ENCODE data around the gene SOX11. TPM values are rescaled to one million over a fixed set of nuclear protein-coding genes. Genes with fewer than 3 reads are reported as not detected.
A peak's percentile ranks its signal among the peaks of the same experiment; 100 is the strongest.

SOX11 gene
- total RNA-seq, 1 experiment from 2014 or later, result not detected

GRCh38 chr2:5706717-5707455 is 14.7 kb downstream of the SOX11 start:
- DNase-seq (ENCODE audit: low read depth, low spot score), result no peak
- in situ Hi-C loops (cut with HindIII; ENCODE audit: low pct_unique_long_range_greater_than_20kb, low sequenced_read_pairs), result no loop called here

DNA sequence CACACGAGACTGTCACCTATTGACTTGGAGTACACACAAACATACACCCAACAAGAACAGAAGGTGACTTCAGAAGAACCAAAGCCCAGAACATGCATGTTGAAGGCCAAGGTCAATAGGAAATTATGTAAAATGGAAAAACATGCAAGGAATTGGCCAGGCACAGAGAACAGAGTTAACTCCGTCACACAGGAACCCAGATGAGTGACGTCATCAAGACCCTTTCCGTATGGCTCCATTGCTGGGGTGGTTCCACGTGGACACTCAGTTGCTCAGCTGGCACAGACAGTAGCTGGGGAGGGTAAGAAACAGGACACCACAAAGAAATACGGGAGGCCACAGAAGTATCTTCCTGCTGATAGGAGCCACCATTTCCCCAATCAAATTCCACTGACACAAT is 18.4 kb downstream of the SOX11 start:
- in situ Hi-C loops (cut with HindIII; ENCODE audit: low pct_unique_long_range_greater_than_20kb, low sequenced_read_pairs), result no loop called here
- no peak for DNase-seq (ENCODE audit: low read depth, low spot score)

GRCh38 chr2:5713101-5713500 is 20.9 kb downstream of the SOX11 start:
- no peak for DNase-seq (ENCODE audit: low read depth, low spot score)
- in situ Hi-C loops (cut with HindIII; ENCODE audit: low pct_unique_long_range_greater_than_20kb, low sequenced_read_pairs), result no loop called here

DNA sequence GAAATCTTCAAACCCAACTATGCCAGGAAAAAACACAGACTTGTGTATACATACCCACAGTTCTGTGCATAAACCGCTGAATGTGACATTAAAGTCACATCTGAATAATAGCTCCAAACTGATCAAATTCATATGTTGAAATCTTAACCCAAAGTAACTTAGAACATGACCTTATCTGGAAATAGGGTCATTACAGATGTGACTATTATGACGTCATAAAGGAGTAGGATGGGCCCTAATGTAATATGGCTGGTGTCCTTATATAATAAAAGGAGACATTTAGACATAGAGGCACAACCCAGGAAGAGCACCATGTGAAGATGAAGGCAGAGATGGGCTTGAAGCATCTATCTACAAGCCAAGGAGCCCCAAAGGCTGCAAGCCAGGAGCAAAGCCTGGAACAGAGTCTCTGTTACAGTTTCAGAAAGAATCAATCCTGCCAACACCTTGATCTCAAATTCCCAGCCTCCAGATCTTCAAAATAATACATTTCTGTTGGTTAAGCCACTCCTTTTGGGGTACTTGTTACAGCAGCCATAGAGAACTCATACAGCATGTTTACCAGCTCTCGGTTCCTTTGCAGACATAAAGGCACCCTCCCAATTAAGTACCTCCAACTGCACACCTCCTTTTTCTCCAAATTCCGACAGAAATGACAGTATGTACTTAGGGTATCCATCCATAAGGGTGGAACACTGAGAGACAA is 27.6 kb downstream of the SOX11 start:
- in situ Hi-C loops (cut with HindIII; ENCODE audit: low pct_unique_long_range_greater_than_20kb, low sequenced_read_pairs), result no loop called here
- no peak for DNase-seq (ENCODE audit: low read depth, low spot score)

- no peak for DNase-seq (ENCODE audit: low read depth, low spot score)
- in situ Hi-C loops (cut with HindIII; ENCODE audit: low pct_unique_long_range_greater_than_20kb, low sequenced_read_pairs), result no loop called here
Observed at GRCh38 chr2:5720426-5720825, 28.2 kb downstream of the SOX11 start.

GRCh38 chr2:5722236-5722635 is 30.1 kb downstream of the SOX11 start:
- in situ Hi-C loops (cut with HindIII; ENCODE audit: low pct_unique_long_range_greater_than_20kb, low sequenced_read_pairs), result no loop called here
- no peak for DNase-seq (ENCODE audit: low read depth, low spot score)

DNA sequence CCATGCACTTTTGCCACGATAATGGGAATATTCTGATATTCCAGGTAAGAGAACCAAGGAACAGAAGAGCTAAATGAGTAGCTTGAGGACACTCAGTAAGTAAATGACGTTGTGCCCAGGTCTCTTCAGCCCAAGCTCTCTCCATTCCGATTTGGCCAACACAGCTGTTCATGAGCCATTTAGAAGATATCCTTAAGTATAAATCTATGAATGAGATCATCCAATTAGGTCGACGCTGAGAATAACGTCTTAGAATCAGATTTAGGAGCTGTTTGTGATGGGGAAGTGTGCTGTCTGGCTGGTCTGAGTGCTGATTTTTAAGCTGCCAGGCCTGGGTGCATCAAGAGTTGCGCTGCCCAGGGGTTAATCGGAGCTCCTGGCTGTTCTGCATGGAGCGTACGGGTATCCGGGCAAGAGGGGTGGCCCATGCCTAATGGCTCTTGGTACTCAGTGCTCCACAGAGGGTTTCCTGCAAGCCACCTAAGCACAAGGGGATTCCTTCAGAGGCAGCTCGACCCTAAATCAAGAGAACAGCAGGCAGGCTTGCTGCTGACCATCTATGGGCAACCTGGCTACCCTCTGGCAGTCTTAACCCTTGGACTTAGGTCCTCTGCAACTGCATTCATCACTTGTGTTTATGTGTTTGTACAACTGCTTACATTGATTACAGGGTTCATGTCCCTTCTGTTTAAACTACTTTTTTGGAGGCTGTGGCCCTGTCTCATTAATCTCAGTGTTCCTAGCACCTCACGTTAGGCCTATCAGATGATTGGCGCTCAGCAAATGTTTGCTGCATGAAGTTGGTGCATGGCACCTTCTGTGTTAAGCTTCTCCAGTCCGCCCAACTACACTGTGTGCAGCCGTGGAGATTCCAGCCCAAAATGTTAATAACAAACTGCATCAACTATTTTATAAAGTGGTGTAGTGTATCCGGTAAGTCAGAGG is 31.9 kb downstream of the SOX11 start:
- no peak for DNase-seq (ENCODE audit: low read depth, low spot score)
- in situ Hi-C loops (cut with HindIII; ENCODE audit: low pct_unique_long_range_greater_than_20kb, low sequenced_read_pairs), result no loop called here

- no peak for DNase-seq (ENCODE audit: low read depth, low spot score)
- in situ Hi-C loops (cut with HindIII; ENCODE audit: low pct_unique_long_range_greater_than_20kb, low sequenced_read_pairs), result no loop called here
Observed at GRCh38 chr2:5725072-5725471, 32.9 kb downstream of the SOX11 start.

DNA sequence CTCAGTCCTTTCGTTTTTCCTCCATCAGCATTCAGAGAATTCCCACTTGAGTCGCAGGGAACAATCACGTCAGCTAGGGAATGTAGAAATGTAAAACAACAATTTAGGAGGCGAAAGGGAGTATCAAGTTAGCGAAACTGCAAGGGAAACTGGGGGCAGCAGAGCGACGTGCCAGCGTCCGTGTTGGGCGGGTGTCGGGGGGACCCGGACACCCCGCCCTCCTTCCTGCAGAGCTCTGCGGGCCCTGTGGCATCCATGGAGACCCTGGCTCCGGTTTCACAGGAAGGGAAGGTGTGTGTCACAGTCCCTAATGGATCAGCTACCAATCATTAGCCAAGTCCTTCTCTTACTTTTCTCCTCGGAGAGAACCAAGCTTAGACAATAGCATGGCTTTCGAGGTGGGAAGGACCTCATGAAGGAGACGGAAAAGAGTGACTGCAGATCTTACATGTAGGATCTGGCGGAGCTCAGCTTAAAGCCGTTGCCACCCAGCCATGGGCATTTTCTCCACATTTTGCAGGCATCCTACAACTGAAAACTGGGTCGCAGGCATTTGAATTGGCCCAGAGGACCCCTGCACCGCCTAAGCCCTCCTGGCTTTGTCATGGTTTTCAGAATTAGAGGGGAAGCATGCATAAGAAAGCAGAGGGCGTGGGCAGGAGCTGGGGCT is 33.7 kb downstream of the SOX11 start:
- no peak for DNase-seq (ENCODE audit: low read depth, low spot score)
- in situ Hi-C loops (cut with HindIII; ENCODE audit: low pct_unique_long_range_greater_than_20kb, low sequenced_read_pairs), result no loop called here

- in situ Hi-C loops (cut with HindIII; ENCODE audit: low pct_unique_long_range_greater_than_20kb, low sequenced_read_pairs), result no loop called here
- DNase-seq (ENCODE audit: low read depth, low spot score), result no peak
Observed at GRCh38 chr2:5727235-5727634, 35.1 kb downstream of the SOX11 start.

DNA sequence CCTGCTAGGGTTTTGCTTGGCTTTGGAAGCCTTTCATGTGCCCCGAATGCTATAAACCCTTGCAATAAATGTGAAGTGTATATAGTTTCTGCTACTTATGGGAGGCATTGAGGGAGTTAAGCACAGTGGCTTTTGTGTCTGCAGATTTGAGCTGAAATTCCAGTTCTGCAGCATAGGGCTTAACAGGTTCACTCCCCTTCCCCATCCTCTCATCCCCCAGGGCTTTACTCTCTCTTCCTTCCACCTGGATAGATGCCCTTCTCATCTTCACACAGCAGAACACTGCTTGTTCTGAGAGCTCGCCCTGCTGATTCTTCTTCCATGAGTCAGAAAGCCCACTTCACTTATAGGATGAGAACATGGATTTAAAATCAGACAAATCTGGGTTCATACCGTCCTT is 37.2 kb downstream of the SOX11 start:
- no peak for DNase-seq (ENCODE audit: low read depth, low spot score)
- in situ Hi-C loops (cut with HindIII; ENCODE audit: low pct_unique_long_range_greater_than_20kb, low sequenced_read_pairs), result no loop called here

GRCh38 chr2:5730386-5730785 is 38.2 kb downstream of the SOX11 start:
- no peak for DNase-seq (ENCODE audit: low read depth, low spot score)
- in situ Hi-C loops (cut with HindIII; ENCODE audit: low pct_unique_long_range_greater_than_20kb, low sequenced_read_pairs), result no loop called here

GRCh38 chr2:5734859-5735520 is 42.8 kb downstream of the SOX11 start:
- DNase-seq (ENCODE audit: low read depth, low spot score), result no peak
- in situ Hi-C loops (cut with HindIII; ENCODE audit: low pct_unique_long_range_greater_than_20kb, low sequenced_read_pairs), result no loop called here

DNA sequence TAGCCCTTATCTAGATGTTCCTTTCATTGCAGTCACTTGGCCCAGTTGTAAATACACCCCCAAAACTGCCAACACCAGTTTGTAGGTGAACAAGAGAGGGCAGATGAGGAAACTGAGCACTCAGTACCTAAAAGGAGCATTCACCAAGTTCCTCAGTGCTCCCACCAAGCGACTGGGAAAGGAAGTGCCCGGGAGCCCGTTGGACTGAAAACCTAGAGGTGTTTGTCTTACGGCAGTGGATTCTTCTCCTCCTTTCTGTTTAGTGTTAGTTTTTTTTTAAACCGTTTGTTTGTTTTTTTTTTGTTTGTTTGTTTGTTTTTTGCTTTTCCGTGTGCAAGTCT is 43.3 kb downstream of the SOX11 start:
- peak; percentile 11 for DNase-seq (ENCODE audit: low read depth, low spot score)
- in situ Hi-C loops (cut with HindIII; ENCODE audit: low pct_unique_long_range_greater_than_20kb, low sequenced_read_pairs), result no loop called here

- in situ Hi-C loops (cut with HindIII; ENCODE audit: low pct_unique_long_range_greater_than_20kb, low sequenced_read_pairs), result no loop called here
- no peak for DNase-seq (ENCODE audit: low read depth, low spot score)
Observed at GRCh38 chr2:5736050-5736449, 43.9 kb downstream of the SOX11 start.

- in situ Hi-C loops (cut with HindIII; ENCODE audit: low pct_unique_long_range_greater_than_20kb, low sequenced_read_pairs), result no loop called here
- DNase-seq (ENCODE audit: low read depth, low spot score), result no peak
Observed at GRCh38 chr2:5736886-5737285, 44.7 kb downstream of the SOX11 start.

DNA sequence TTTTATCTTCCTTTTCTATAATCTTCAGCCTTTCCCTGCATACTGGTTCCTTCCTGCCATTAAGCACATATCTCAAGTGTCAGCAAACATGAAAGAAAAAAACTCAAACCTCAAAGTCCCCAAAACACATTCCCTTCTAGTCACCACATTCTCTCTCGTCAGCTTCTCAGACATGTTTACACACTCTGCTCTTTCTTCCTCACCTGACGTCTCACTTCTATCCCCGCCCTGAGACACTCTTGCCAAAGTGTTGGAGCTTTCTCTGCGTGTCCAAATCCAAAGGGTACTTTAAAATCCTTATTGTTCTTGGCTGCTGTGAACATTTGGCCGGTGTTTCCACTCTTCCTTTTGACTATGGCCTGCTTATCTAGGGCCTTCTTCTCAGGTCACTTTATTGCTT is 47.9 kb downstream of the SOX11 start:
- in situ Hi-C loops (cut with HindIII; ENCODE audit: low pct_unique_long_range_greater_than_20kb, low sequenced_read_pairs), result no loop called here
- DNase-seq (ENCODE audit: low read depth, low spot score), result no peak

All from SK-MEL-5 (cell line).